Peyer's patch (tissue), 4 donors: ENCODE data around the gene ARL15.

ENCODE experiments used
- CTCF ChIP-seq, 6 experiments: fragments of 450-650 bp in 4 of 6; fragments of 200-600 bp in 2 of 6; sonication (generic) in 1 of 6; IDR thresholded peaks; one replicate each; pipeline ENCODE4 v1.5.1; 2017 to 2019; ENCODE audit warnings: antibody characterized with exemption in 6 of 6, mild to moderate bottlenecking in 3 of 6, moderate library complexity in 1 of 6
- POLR2A ChIP-seq, 2 donors: fragments of 450-650 bp; IDR thresholded peaks; one replicate each; pipeline ENCODE4 v1.5.1; 2017; ENCODE audit warnings: antibody characterized with exemption in 2 of 2, mild to moderate bottlenecking in 2 of 2, moderate library complexity in 2 of 2

- TF ChIP-seq CTCF (IDR thresholded peaks at IDR 0.05) (no peak), POLR2A (IDR thresholded peaks at IDR 0.05) (no peak)
Measured at GRCh38 chr5:54150841-54151240, 159.5 kb downstream of the ARL15 start.
